ENCODE data around the gene MOCS1. TPM values are rescaled to one million over a fixed set of nuclear protein-coding genes. Genes with fewer than 3 reads are reported as not detected.

The MOCS1 gene
- total RNA-seq, 1 donor from 2014 or later, result 9.9 TPM

DNA sequence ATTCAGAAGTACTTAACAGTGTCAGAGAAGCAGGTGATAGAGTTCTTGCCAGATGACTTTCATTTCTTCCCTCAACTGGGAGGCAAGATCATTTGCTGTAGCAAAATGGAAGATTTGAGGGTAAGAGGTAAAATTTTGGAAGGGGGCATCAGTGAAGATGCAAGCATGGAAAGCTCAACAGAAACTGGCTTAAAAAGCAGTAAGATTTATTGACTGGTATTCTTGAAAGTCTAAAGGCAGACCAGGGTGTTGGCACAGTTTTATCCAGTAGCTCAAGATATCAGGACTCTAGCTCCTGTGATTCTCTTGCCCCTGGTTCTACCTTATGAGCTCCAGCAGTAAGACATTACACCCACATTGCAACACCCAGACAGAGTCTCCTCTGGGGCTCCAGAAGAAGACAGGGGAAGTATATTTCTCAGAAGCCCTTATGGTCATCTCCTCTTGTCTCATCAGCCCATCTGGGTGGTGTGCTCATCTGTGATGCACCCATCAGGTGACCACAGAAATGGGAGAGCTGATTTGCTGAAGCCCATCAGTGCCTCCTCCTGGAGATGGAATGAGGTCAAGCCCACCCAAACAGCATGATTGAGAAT lies 16.0 kb upstream of the MOCS1 start:
- no peak overlapping the region for H3K27ac Mint-ChIP-seq (ENCODE audit: unreplicated experiment)
- TF ChIP-seq, protein P1, sequence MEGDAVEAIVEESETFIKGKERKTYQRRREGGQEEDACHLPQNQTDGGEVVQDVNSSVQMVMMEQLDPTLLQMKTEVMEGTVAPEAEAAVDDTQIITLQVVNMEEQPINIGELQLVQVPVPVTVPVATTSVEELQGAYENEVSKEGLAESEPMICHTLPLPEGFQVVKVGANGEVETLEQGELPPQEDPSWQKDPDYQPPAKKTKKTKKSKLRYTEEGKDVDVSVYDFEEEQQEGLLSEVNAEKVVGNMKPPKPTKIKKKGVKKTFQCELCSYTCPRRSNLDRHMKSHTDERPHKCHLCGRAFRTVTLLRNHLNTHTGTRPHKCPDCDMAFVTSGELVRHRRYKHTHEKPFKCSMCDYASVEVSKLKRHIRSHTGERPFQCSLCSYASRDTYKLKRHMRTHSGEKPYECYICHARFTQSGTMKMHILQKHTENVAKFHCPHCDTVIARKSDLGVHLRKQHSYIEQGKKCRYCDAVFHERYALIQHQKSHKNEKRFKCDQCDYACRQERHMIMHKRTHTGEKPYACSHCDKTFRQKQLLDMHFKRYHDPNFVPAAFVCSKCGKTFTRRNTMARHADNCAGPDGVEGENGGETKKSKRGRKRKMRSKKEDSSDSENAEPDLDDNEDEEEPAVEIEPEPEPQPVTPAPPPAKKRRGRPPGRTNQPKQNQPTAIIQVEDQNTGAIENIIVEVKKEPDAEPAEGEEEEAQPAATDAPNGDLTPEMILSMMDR (IDR thresholded peaks at IDR 0.05; ENCODE audit: partially characterized antibody, unreplicated experiment), result no peak
- no peak overlapping the region for H3K4me3 Mint-ChIP-seq (ENCODE audit: unreplicated experiment)
- H3K9me3 Mint-ChIP-seq (ENCODE audit: unreplicated experiment), result no peaks in the 10 kb centered on the region
- no peaks in the 10 kb centered on the region for H3K36me3 Mint-ChIP-seq (ENCODE audit: unreplicated experiment)
- no peak for DNase-seq
- H3K27me3 Mint-ChIP-seq (ENCODE audit: unreplicated experiment), result no peaks in the 10 kb centered on the region
- H3K4me1 Mint-ChIP-seq (ENCODE audit: low read depth, unreplicated experiment), result no peaks in the 10 kb centered on the region

- Mint-ChIP-seq H3K4me1 (ENCODE audit: low read depth, unreplicated experiment) (no peaks in the 10 kb centered on the region), H3K9me3 (ENCODE audit: unreplicated experiment) (no peaks in the 10 kb centered on the region), H3K27me3 (ENCODE audit: unreplicated experiment) (no peaks in the 10 kb centered on the region), H3K36me3 (ENCODE audit: unreplicated experiment) (no peaks in the 10 kb centered on the region), H3K4me3 (ENCODE audit: unreplicated experiment) (no peak overlapping the region), H3K27ac (ENCODE audit: unreplicated experiment) (no peak overlapping the region)
- DNase-seq, result no peak
- TF ChIP-seq, protein P1 (IDR thresholded peaks at IDR 0.05; ENCODE audit: partially characterized antibody, unreplicated experiment), result no peak
Measured at GRCh38 chr6:39948199-39948791, 14.0 kb upstream of the MOCS1 start.

DNA sequence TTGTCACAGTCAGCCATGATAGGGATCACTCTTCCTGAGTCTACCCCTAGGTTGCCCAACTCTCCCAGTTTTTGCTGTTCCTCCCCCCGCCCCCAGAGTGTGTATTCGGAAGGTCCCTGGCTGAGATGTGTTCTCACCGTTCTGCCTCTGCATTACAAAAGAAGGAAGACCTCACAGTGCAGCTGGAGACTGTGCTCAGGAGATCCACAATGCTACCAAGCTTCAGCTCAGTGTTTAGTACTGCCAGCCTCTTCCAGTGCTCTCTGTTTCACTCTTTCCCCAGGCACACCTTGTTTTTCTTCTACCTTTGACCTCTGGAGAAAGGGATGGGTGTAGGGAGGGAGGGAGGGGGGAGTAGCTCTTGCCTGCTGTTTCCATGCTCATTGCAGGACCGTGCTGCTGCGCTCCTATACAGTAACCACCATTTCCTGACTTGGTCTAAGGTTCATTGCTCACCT lies 13.4 kb upstream of the MOCS1 start:
- H3K36me3 Mint-ChIP-seq (ENCODE audit: unreplicated experiment), result no peaks in the 10 kb centered on the region
- no peak for DNase-seq
- TF ChIP-seq, protein P1 (IDR thresholded peaks at IDR 0.05; ENCODE audit: partially characterized antibody, unreplicated experiment), result no peak
- no peak overlapping the region for H3K4me3 Mint-ChIP-seq (ENCODE audit: unreplicated experiment)
- H3K9me3 Mint-ChIP-seq (ENCODE audit: unreplicated experiment), result no peaks in the 10 kb centered on the region
- H3K27ac Mint-ChIP-seq (ENCODE audit: unreplicated experiment), result no peak overlapping the region
- H3K4me1 Mint-ChIP-seq (ENCODE audit: low read depth, unreplicated experiment), result no peaks in the 10 kb centered on the region
- no peaks in the 10 kb centered on the region for H3K27me3 Mint-ChIP-seq (ENCODE audit: unreplicated experiment)

DNA sequence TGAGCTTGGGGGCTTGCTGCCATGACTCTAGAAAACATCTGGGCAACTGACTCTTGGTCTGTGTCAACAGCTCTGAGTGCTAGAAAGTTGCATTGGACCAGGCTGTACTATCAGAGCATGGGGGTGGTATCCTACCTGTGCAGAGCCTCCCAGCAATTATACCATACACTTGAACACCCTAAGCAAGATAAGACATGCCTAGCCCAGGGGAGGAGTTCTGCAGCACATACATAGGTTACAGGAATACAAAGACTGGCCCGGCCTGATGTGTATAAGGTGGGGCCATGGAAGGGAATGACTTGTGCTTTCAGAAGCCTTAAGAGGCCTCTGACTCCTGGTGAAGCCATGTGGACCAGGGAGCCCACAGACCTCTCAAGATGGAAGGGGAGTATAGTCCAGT lies 11.4 kb upstream of the MOCS1 start:
- Mint-ChIP-seq H3K27me3 (ENCODE audit: unreplicated experiment) (no peaks in the 10 kb centered on the region), H3K36me3 (ENCODE audit: unreplicated experiment) (no peaks in the 10 kb centered on the region), H3K4me1 (ENCODE audit: low read depth, unreplicated experiment) (no peaks in the 10 kb centered on the region), H3K4me3 (ENCODE audit: unreplicated experiment) (no peak overlapping the region), H3K9me3 (ENCODE audit: unreplicated experiment) (no peaks in the 10 kb centered on the region), H3K27ac (ENCODE audit: unreplicated experiment) (no peak overlapping the region)
- TF ChIP-seq, protein P1 (IDR thresholded peaks at IDR 0.05; ENCODE audit: partially characterized antibody, unreplicated experiment), result no peak
- no peak for DNase-seq

GRCh38 chr6:39942903-39943580 lies 8.8 kb upstream of the MOCS1 start:
- Mint-ChIP-seq H3K27me3 (ENCODE audit: unreplicated experiment) (no peaks in the 10 kb centered on the region), H3K4me1 (ENCODE audit: low read depth, unreplicated experiment) (peaks cover 3% of the 10 kb centered on the region), H3K36me3 (ENCODE audit: unreplicated experiment) (no peaks in the 10 kb centered on the region), H3K4me3 (ENCODE audit: unreplicated experiment) (no peak overlapping the region), H3K27ac (ENCODE audit: unreplicated experiment) (no peak overlapping the region), H3K9me3 (ENCODE audit: unreplicated experiment) (no peaks in the 10 kb centered on the region)
- TF ChIP-seq, protein P1 (IDR thresholded peaks at IDR 0.05; ENCODE audit: partially characterized antibody, unreplicated experiment), result no peak
- DNase-seq, result no peak
